Raji (cell line): ENCODE data around the gene TERC.
A peak's percentile ranks its signal among the peaks of the same experiment; 100 is the strongest.

ENCODE experiments used
- POLR2A ChIP-seq: IDR thresholded peaks from 2 replicates; pipeline ENCODE4 v1.6.1; 2011; ENCODE audit warnings: low read depth, low read length, control low read depth; ENCODE audit not compliant: insufficient read depth

TERC gene

DNA sequence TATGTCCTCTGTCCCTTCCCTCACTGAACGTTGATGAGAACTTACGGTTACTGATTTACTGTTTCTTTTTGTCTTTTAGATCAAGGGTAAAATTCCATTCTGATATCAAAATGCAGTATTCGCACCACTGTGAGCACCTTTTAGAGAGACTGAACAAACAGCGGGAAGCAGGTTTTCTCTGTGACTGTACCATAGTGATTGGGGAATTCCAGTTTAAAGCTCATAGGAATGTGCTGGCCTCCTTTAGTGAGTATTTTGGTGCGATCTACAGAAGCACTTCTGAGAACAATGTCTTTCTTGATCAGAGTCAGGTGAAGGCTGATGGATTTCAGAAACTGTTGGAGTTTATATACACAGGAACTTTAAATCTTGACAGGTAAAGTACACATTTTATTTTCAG, 9.3 kb upstream of the TERC start:
- TF ChIP-seq POLR2A, result no peak

GRCh38 chr3:169772897-169773816, 8.3 kb upstream of the TERC start, which contains the start of gene MYNN:
MYNN (plus strand) TSS chr3:169773396; CDS start chr3:169774296, 900 bp downstream.
- peak; percentile 99 for TF ChIP-seq POLR2A

DNA sequence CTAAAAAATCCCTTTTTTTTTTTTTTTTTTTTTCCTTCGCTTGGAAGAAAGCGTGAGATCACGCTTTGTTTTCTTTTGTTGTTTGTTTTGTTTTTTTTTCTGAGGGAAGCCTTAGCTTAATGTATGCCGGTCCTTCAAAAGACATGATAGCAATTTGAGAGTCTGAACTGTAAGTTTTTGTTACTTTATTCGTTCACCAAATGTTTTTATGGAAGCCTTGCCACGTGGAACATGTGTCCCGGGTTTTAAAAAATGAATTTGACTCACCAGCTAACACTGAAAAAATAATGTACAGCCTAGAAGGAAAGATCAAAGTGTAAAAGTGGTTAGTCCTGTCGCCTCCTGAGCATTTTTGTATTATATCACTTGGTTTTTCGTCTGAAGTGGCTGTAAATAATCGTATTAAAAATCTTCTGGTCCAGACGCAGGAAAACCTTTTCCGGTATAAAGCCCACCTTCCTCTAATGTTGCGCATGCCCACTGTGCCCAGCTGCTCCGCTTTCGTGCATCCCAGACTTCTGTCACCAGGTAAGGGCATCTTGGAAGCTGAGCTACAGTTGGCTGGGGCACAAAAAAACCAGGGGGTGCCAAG, 7.5 kb upstream of the TERC start:
- no peak for TF ChIP-seq POLR2A

DNA sequence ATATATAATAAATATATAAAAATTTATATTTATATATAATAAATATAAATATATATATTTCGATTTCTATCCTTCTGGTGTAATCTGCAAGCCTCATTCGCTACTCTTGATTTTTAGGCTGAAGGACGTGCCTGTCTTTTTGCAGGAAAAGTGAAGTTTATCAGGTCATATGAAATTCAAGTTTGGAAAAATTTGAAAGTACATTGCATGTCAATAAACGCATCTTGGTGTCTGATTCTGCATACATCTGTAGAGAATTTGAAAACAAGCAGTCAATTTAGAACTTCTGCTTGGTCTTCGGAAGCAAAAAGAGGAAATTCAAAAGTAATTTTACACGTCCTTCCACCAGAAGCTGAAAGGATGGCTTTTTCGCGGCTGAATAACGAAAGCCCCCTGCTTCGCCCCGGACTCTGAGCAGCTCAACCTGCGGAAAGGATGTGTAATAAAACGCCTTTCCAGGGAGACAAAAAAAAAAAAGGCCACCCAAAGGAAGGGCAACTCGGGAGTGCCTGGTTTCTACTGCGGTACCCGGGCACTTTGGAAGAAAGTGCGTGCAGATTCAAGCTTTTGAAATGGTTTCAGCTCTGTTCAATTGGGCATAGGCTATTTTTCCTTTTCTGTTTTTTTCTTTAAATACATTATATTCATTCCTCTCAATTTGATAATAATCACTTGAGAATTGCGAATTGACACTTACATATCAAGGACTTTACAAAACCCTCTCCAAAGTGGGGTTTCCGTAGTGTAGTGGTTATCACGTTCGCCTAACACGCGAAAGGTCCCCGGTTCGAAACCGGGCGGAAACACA, 6.8 kb upstream of the TERC start:
- TF ChIP-seq POLR2A, result 0 out of 2 replicates have a peak, but pooled peaks have one; percentile 37

GRCh38 chr3:169769287-169770181, 4.7 kb upstream of the TERC start, which contains the start of gene ACTRT3:
ACTRT3 (minus strand) TSS chr3:169769561; CDS start chr3:169769520, 41 bp downstream.
- peak; percentile 43 for TF ChIP-seq POLR2A

GRCh38 chr3:169764312-169764881, 463 bp downstream of the TERC start:
- peak; percentile 66 for TF ChIP-seq POLR2A

DNA sequence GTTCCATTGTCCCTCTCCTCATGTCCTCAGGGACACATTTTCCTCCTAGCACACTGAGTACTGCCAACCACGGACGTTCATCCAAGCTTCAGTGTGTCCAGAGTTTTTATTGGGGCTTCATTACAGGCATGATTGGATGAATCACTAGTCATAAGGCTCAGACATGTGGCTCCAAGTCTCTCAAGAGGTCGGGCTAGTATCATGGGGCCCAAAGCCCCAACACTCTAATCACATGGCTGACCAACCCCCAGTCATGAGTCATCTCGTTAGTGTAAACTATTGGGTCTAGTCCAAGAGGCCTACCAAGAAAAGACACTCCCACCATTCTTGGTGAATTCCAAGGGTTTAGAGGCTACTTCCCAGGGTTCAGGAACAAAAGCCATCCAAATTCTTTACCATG, 4.4 kb downstream of the TERC start:
- TF ChIP-seq POLR2A, result no peak

DNA sequence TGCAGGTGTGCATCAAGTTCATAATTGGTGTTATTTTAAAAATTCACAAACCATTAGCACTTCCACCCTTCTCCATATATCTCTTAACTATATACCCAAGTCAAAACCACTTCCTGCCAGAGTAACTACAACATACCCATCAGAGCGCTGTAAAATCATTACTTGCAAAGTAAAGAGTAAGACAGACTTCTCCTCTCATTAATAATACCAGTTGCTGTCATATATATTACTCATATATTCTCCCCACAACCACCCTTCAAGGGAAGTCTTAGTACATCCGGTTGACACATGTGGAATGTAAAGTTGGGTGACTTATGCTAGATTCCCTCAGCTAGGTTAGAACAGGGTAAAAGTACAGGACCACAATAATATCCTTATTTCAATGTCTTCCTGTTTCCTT, 5.6 kb downstream of the TERC start:
- TF ChIP-seq POLR2A, result no peak

DNA sequence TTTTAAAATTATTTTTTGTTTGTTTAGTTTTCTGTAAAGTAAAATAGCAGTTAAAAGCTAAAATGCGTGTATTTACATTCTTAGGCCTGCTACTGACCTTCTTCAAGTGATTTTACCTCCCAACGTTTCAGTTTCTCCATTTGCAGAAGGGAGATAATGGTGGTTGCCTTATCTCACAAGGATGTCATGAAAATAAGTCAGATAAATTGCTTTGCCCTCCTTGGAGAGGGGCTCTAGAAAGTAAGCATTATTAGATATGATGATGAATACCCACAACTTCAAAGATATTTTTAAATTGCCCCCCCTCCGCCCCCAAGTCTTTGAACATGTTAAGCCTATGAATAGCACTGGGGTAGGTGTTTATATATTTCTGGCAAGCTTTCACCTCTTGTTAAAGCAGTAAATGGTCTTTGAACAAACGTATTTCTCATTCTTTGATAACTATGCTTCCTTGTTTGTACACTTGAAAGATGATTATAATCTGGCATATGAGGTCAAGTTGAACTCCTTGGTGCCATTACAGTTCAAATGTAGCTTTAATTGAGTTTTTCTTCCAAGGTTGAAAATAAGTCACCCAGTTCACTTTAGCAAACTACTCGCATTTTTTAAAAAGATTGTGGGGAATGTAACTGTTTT, 6.4 kb downstream of the TERC start:
- TF ChIP-seq POLR2A, result no peak

DNA sequence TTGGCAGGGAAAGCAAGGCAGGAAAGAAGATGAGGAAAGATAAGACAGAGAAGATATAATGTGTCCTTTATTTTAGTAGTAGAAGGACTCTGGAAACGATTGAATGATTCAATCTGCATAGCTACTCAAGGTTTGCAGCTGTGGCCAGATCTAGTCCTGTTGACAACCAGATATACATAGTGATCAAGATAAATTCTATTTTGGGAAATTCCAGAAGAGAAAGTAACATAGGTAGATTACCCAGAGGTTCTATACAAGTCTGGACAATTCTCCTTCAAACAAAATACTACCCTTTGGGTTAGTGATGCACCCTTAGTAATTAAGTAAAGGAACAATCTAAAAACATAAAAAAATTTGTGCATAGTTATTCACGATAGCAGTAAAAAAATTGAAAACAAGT, 9.4 kb downstream of the TERC start:
- TF ChIP-seq POLR2A, result no peak

- no peak for TF ChIP-seq POLR2A
Observed at GRCh38 chr3:169754711-169755110, 10.1 kb downstream of the TERC start.

GRCh38 chr3:169751875-169752274, 13.0 kb downstream of the TERC start:
- TF ChIP-seq POLR2A, result no peak

DNA sequence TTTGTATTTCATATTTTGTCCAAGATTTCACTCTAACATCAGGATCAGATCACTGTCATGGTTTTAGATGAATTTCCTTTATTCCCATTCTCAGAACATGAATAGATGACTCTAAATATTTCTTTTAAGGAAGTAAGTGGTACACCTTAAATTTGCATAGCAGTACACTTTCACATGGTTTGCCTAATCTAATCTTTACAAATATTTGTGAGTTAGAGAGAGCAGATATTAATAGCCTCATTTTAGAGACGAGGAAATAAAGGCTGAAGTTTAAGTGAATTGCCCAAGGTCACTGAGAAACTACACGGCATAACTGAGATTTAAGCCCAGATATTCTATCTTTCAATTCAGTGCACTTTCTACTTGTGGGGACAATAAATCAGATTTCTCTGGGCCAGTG, 14.2 kb downstream of the TERC start:
- no peak for TF ChIP-seq POLR2A

DNA sequence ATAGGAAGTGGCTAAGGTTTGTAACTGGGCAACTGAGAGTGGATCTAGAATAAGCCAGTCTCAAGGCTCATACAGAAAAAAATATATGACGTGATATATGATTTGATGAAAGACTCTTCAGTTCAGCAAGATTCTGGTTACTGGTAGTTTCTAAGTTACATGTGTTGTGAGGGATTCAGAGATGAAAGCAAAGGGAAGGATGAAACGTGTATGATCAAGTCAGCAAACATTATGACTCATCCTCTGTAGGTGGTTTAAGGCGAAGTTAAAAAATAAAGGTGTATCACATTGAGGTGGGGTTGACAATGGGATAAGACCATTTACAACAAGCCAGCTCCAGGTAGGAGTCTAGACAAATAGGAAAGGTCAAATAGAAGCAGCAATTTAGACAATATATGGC, 16.2 kb downstream of the TERC start:
- no peak for TF ChIP-seq POLR2A
